HepG2 (cell line): Measurements from ENCODE around the gene ASIC5. TPM values are rescaled to one million over a fixed set of nuclear protein-coding genes. Genes with fewer than 3 reads are reported as not detected.

Source experiments
- ATAC-seq: fragments of 200-7000 bp; cut with Tn5 transposase; 3 replicates; pipeline ENCODE4 v1.9.1; 2020; ENCODE audit warnings: mild to moderate bottlenecking, moderate library complexity
- BruUV-seq: library from RNA; stranded (reverse); fragments of 400-500 nt; replicated peaks from 2 replicates; lab custom pipeline; 2021; lab: Mats Ljungman, UMichigan
- CTCF ChIA-PET: fragments of 300-600 bp; formaldehyde crosslinking; extraction: SDS; loops from one replicate; lab custom pipeline; 2021; ENCODE audit warnings: low total read pairs, inconsistent platforms, low intra/inter-chr PET ratio; lab: Yijun Ruan, JAX
- POLR2A ChIA-PET: fragments of 350-600 bp; sonication (Branson Sonifier 250); formaldehyde crosslinking; loops from one replicate; lab custom pipeline; 2020; ENCODE audit warnings: antibody characterized with exemption, inconsistent platforms; lab: Yijun Ruan, JAX
- DNase-seq: peaks from one replicate; pipeline ENCODE4 v3.0.0-alpha.2; 2015; ENCODE audit warnings: low spot score
- FAIRE-seq: peaks from 3 replicates; lab custom pipeline; 2011; peaks lifted over from hg19 to GRCh38; lab: Jason Lieb, UNC
- H2AFZ ChIP-seq: one replicate; pipeline ENCODE4 v1.6.1; 2011; ENCODE audit warnings: low read length, inconsistent platforms
- H3K27ac ChIP-seq: fragments of 300-600 bp; 3 replicates; pipeline ENCODE4 v1.8.0; 2011; ENCODE audit warnings: mixed run types, mild to moderate bottlenecking, mixed read lengths, low read length, inconsistent platforms; ENCODE audit not compliant: insufficient read depth; ENCODE audit errors: extremely low read length
- H3K27me3 ChIP-seq, 2 experiments: fragments of 200-600 bp in 1 of 2; 2 replicates in 1 of 2; 3 replicates in 1 of 2; pipeline versions ENCODE4 v1.6.0 to v1.8.0; 2011; ENCODE audit warnings: low read length in 2 of 2, mild to moderate bottlenecking in 2 of 2, moderate library complexity in 2 of 2, inconsistent platforms in 1 of 2; ENCODE audit not compliant: insufficient read depth in 2 of 2, control insufficient read depth in 1 of 2
- H3K36me3 ChIP-seq, 2 experiments: fragments of 200-600 bp in 1 of 2; replicated peaks in 1 of 2; 2 replicates in 1 of 2; 3 replicates in 1 of 2; pipeline versions ENCODE4 v1.5.1 to v1.8.0; 2011; ENCODE audit warnings: low read length in 2 of 2, inconsistent platforms in 1 of 2; ENCODE audit not compliant: insufficient read depth in 2 of 2, control insufficient read depth in 1 of 2
- H3K4me1 ChIP-seq: 2 replicates; pipeline ENCODE4 v1.5.1; 2012; ENCODE audit warnings: low read length, inconsistent platforms; ENCODE audit not compliant: insufficient read depth
- H3K4me2 ChIP-seq: 2 replicates; pipeline ENCODE4 v1.6.0; 2011; ENCODE audit warnings: low read depth, low read length, inconsistent platforms
- H3K4me3 ChIP-seq, 3 experiments: fragments of 200-600 bp in 1 of 3; sonication (generic), shearing (Covaris generic) in 1 of 3; replicated peaks in 1 of 3; 2 replicates each; pipeline ENCODE4 v1.5.1; 2011 to 2016; ENCODE audit warnings: low read length in 3 of 3, inconsistent platforms in 2 of 3, low read depth in 2 of 3, mild to moderate bottlenecking in 2 of 3, control low read depth in 1 of 3, mixed read lengths in 1 of 3; ENCODE audit not compliant: insufficient read depth in 1 of 3
- H3K79me2 ChIP-seq: one replicate; pipeline ENCODE4 v1.6.1; 2011; ENCODE audit warnings: low read length, inconsistent platforms; ENCODE audit not compliant: insufficient read depth
- H3K9ac ChIP-seq: 2 replicates; pipeline ENCODE4 v1.6.0; 2011; ENCODE audit warnings: mild to moderate bottlenecking, low read depth, low read length, inconsistent platforms; ENCODE audit not compliant: insufficient read depth
- H3K9me3 ChIP-seq: 2 replicates; pipeline ENCODE4 v1.5.1; 2012; ENCODE audit warnings: mild to moderate bottlenecking, low read length
- H4K20me1 ChIP-seq: 2 replicates; pipeline ENCODE4 v1.6.0; 2011; ENCODE audit warnings: inconsistent platforms, mild to moderate bottlenecking, low read length, moderate library complexity; ENCODE audit not compliant: insufficient read depth
- ERF ChIP-seq: IDR thresholded peaks from 2 replicates; pipeline ENCODE4 v1.6.1; 2018; ENCODE audit warnings: missing biosample characterization, missing genetic modification reagents
- FOSL1 ChIP-seq: sonication (generic); formaldehyde crosslinking; IDR thresholded peaks from 2 replicates; pipeline ENCODE4 v1.9.0; 2021; ENCODE audit warnings: missing genetic modification reagents, borderline replicate concordance
- GABPA ChIP-seq, 2 experiments: IDR thresholded peaks; 2 replicates each; pipeline ENCODE4 v1.6.1; 2011 to 2016; ENCODE audit warnings: low read depth in 2 of 2, low read length in 1 of 2, missing biosample characterization in 1 of 2, missing genetic modification characterization in 1 of 2
- GATAD2A ChIP-seq: IDR thresholded peaks from 2 replicates; pipeline ENCODE4 v1.6.1; 2016
- ISX ChIP-seq: sonication (generic); formaldehyde crosslinking; conservative IDR thresholded peaks from 2 replicates; pipeline ENCODE4 v1.5.0; 2020; ENCODE audit warnings: missing genetic modification reagents
- JUN ChIP-seq: sonication (generic); formaldehyde crosslinking; IDR thresholded peaks from 2 replicates; pipeline ENCODE4 v1.4.0; 2020; ENCODE audit warnings: mild to moderate bottlenecking, missing genetic modification reagents
- KLF16 ChIP-seq, 2 experiments: sonication (generic) in 1 of 2; formaldehyde crosslinking in 1 of 2; IDR thresholded peaks; 2 replicates each; pipeline versions ENCODE4 v1.6.1 to v1.8.0; 2016 to 2023; ENCODE audit warnings: missing genetic modification reagents in 2 of 2, missing compliant biosample characterization in 1 of 2
- MBD4 ChIP-seq: IDR thresholded peaks from 2 replicates; pipeline ENCODE4 v1.6.1; 2012; ENCODE audit warnings: low read length, inconsistent platforms, borderline replicate concordance
- NR2C2 ChIP-seq: sonication (generic); formaldehyde crosslinking; IDR thresholded peaks from 2 replicates; pipeline ENCODE4 v1.4.0; 2020; ENCODE audit warnings: missing genetic modification reagents, mild to moderate bottlenecking, moderate library complexity, borderline replicate concordance
- PAX8 ChIP-seq: sonication (generic); formaldehyde crosslinking; IDR thresholded peaks from 2 replicates; pipeline ENCODE4 v1.8.0; 2022; ENCODE audit warnings: mild to moderate bottlenecking, missing genetic modification reagents, borderline replicate concordance
- PHB2 ChIP-seq: fragments of 450-650 bp; IDR thresholded peaks from 2 replicates; pipeline ENCODE4 v1.6.1; 2018; ENCODE audit not compliant: partially characterized antibody
- PRDM10 ChIP-seq: sonication (generic); formaldehyde crosslinking; IDR thresholded peaks from 2 replicates; pipeline ENCODE4 v1.4.0; 2020; ENCODE audit warnings: low read depth, missing genetic modification reagents
- SIX1 ChIP-seq: sonication (generic); formaldehyde crosslinking; IDR thresholded peaks from 2 replicates; pipeline ENCODE4 v1.4.0; 2020; ENCODE audit warnings: missing genetic modification reagents, borderline replicate concordance
- TMF1 ChIP-seq: sonication (generic); formaldehyde crosslinking; IDR thresholded peaks from 2 replicates; pipeline ENCODE4 v1.8.1; 2022; ENCODE audit warnings: low read depth, missing genetic modification reagents
- ZNF160 ChIP-seq: sonication (generic); formaldehyde crosslinking; IDR thresholded peaks from 2 replicates; pipeline ENCODE4 v1.8.0; 2022; ENCODE audit warnings: mild to moderate bottlenecking, inconsistent platforms, missing genetic modification reagents
- ZNF383 ChIP-seq: sonication (generic); formaldehyde crosslinking; IDR thresholded peaks from 2 replicates; pipeline ENCODE4 v1.4.0; 2020; ENCODE audit warnings: missing genetic modification reagents, mild to moderate bottlenecking, borderline replicate concordance
- ZNF484 ChIP-seq: sonication (generic); formaldehyde crosslinking; IDR thresholded peaks from 2 replicates; pipeline ENCODE4 v1.5.1; 2020; ENCODE audit warnings: mild to moderate bottlenecking, low read depth, missing genetic modification reagents, borderline replicate concordance
- ZNF543 ChIP-seq: sonication (generic); formaldehyde crosslinking; IDR thresholded peaks from 2 replicates; pipeline ENCODE4 v1.4.0; 2020; ENCODE audit warnings: mild to moderate bottlenecking, missing genetic modification reagents
- ZSCAN5A ChIP-seq: sonication (generic); formaldehyde crosslinking; IDR thresholded peaks from 2 replicates; pipeline ENCODE4 v1.8.0; 2022; ENCODE audit warnings: mild to moderate bottlenecking, missing genetic modification reagents, borderline replicate concordance
- WGBS: methylation state at CpG from one replicate; pipeline ENCODE4 v1.1.6; 2017; ENCODE audit warnings: low lambda C conversion rate; 5-methylcytosine and 5-hydroxymethylcytosine counted together
- in situ Hi-C: cut with HindIII; loops from 2 replicates; pipeline ENCODE4 v1.10.0; 2017; ENCODE audit warnings: low pct_unique_long_range_greater_than_20kb; ENCODE audit not compliant: extremely low pct_ligation_motif_present
- intact Hi-C: fragments of 100-400 bp; cut with micrococcal nuclease; formaldehyde crosslinking; loops from one replicate; pipeline ENCODE4 v1.10.0; 2022; ENCODE audit not compliant: unreplicated experiment
- polyA plus RNA-seq, 8 experiments: library from polyadenylated mRNA; depleted of rRNA in 3 of 8; stranded (reverse) in 7 of 8; unstranded in 1 of 8; fragments of >200 nt; fragmentation: Illumina TruSeq in 4 of 8; extraction: Trizol in 4 of 8; gene quantifications; 2 replicates each; pipeline versions ENCODE4 v1.2.1 to v1.2.3, GENCODE V29; 2011 to 2016; ENCODE audit warnings: low read depth in 4 of 8, missing spikeins in 1 of 8, mixed read lengths in 1 of 8; ENCODE audit not compliant: insufficient read depth in 1 of 8
- total RNA-seq, 5 experiments: library from RNA; depleted of rRNA; stranded (reverse); fragments of >200 nt; fragmentation: Illumina TruSeq; extraction: Trizol; gene quantifications; 2 replicates each; pipeline ENCODE4 v1.2.3, GENCODE V29; 2016; ENCODE audit warnings: low read depth in 1 of 5
- TF ChIP-seq, protein P1 (sequence below): sonication (generic); formaldehyde crosslinking; IDR thresholded peaks from 2 replicates; pipeline ENCODE4 v1.5.0; 2020; ENCODE audit warnings: mild to moderate bottlenecking, low read depth, missing genetic modification reagents, borderline replicate concordance

The ASIC5 gene
- total and polyA plus RNA-seq, 2 of the 13 experiments (the other 11 are each of a cell fraction or from before 2014, with no cell fraction given), result not detected

- Histone ChIP-seq H3K9ac (no peak overlapping the region), H3K4me3 (no peak overlapping the region), H3K27ac (no peak overlapping the region), H2AFZ (no peak overlapping the region), H3K4me1 (no peaks in the 10 kb centered on the region), H3K36me3 (no peaks in the 10 kb centered on the region), H3K27me3 (no peaks in the 10 kb centered on the region), H4K20me1 (no peaks in the 10 kb centered on the region), H3K79me2 (no peaks in the 10 kb centered on the region), H3K9me3 (no peaks in the 10 kb centered on the region), H3K4me2 (no peak overlapping the region)
- DNase-seq (no peak), ATAC-seq (no peak), FAIRE-seq (no peak)
- CTCF ChIA-PET, result no interaction called here
- POLR2A ChIA-PET, result no interaction called here
- intact Hi-C loops (no loop called here), in situ Hi-C loops (no loop called here)
- under 1% methylated on average over 6 of the region's 6 CpGs for WGBS
- BruUV-seq, result no TSS peak
- TF ChIP-seq ISX (CRISPR knock-in tag) (no peak), PHB2 (no peak), PAX8 (CRISPR knock-in tag) (no peak), ZNF160 (CRISPR knock-in tag) (no peak), ZNF484 (CRISPR knock-in tag) (no peak), SIX1 (no peak), ZNF543 (CRISPR knock-in tag) (no peak), MBD4 (no peak), TMF1 (no peak), KLF16 (CRISPR knock-in tag; IDR thresholded peaks at IDR 0.05) (no peak), JUN (no peak), ZNF383 (no peak), ERF (CRISPR knock-in tag) (no peak), GATAD2A (CRISPR knock-in tag) (no peak), PRDM10 (CRISPR knock-in tag) (no peak), FOSL1 (CRISPR knock-in tag) (no peak), ZSCAN5A (CRISPR knock-in tag) (no peak), GABPA (IDR thresholded peaks at IDR 0.05; ENCODE audit: low read depth, low read length) (no peak), GABPA (CRISPR knock-in tag; IDR thresholded peaks at IDR 0.05; ENCODE audit: low read depth) (no peak), NR2C2 (CRISPR knock-in tag) (no peak)
- TF ChIP-seq, protein P1, sequence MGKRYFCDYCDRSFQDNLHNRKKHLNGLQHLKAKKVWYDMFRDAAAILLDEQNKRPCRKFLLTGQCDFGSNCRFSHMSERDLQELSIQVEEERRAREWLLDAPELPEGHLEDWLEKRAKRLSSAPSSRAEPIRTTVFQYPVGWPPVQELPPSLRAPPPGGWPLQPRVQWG (CRISPR knock-in tag), result no peak
Observed at GRCh38 chr4:155906554-155907247, 40.6 kb upstream of the ASIC5 start.
